H1 (cell line): ENCODE results near the gene PITX3. TPM values are rescaled to one million over a fixed set of nuclear protein-coding genes. Genes with fewer than 3 reads are reported as not detected.

Source experiments
- CTCF ChIA-PET: fragments of 300-600 bp; sonication (Branson Sonifier 250); formaldehyde crosslinking; loops from one replicate; lab custom pipeline; 2021; ENCODE audit not compliant: partially characterized antibody; lab: Charles Lee
- POLR2A ChIA-PET: fragments of 300-600 bp; sonication (Branson Sonifier 250); formaldehyde crosslinking; loops from one replicate; lab custom pipeline; 2021; ENCODE audit warnings: inconsistent platforms; ENCODE audit not compliant: partially characterized antibody; lab: Charles Lee
- DNase-seq, 2 experiments: peaks; one replicate each; pipeline versions ENCODE4 v3.0.0 to v3.0.0-alpha.2; 2010 to 2022; ENCODE audit warnings: low spot score in 2 of 2, low read depth in 1 of 2, mixed read lengths in 1 of 2
- FAIRE-seq: peaks from 2 replicates; lab custom pipeline; 2011; peaks lifted over from hg19 to GRCh38; lab: Jason Lieb, UNC
- H2AFZ ChIP-seq: 2 replicates; pipeline ENCODE4 v1.8.1; 2012; ENCODE audit warnings: low read length, inconsistent platforms
- H2AK5ac ChIP-seq: 2 replicates; pipeline ENCODE4 v1.6.1; 2013; ENCODE audit warnings: low read depth, low read length
- H2BK120ac ChIP-seq: replicated peaks from 2 replicates; pipeline ENCODE3; 2013; ENCODE audit warnings: low read depth, low read length, inconsistent platforms
- H2BK12ac ChIP-seq: 2 replicates; pipeline ENCODE4 v1.6.1; 2013; ENCODE audit warnings: low read depth, low read length
- H2BK15ac ChIP-seq: 2 replicates; pipeline ENCODE4 v1.6.1; 2013; ENCODE audit warnings: low read length
- H2BK20ac ChIP-seq: 2 replicates; pipeline ENCODE4 v1.6.1; 2013; ENCODE audit warnings: low read length
- H2BK5ac ChIP-seq: 2 replicates; pipeline ENCODE4 v1.6.1; 2013; ENCODE audit warnings: low read depth, low read length
- H3K14ac ChIP-seq: 2 replicates; pipeline ENCODE4 v1.6.1; 2013; ENCODE audit warnings: inconsistent platforms; ENCODE audit not compliant: insufficient read length
- H3K18ac ChIP-seq: 2 replicates; pipeline ENCODE4 v1.6.1; 2013; ENCODE audit warnings: low read length; ENCODE audit errors: extremely low read depth
- H3K23ac ChIP-seq: 2 replicates; pipeline ENCODE4 v1.6.1; 2013; ENCODE audit warnings: inconsistent platforms; ENCODE audit not compliant: insufficient read length
- H3K23me2 ChIP-seq: 2 replicates; pipeline ENCODE4 v1.6.1; 2013; ENCODE audit warnings: low read depth, low read length
- H3K27ac ChIP-seq: 2 replicates; pipeline ENCODE4 v1.6.1; 2011; ENCODE audit warnings: low read depth, low read length, inconsistent platforms
- H3K27me3 ChIP-seq, 4 experiments: replicated peaks in 1 of 4; 1 replicate in 1 of 4; 2 replicates in 3 of 4; pipeline versions ENCODE4 v1.6.1 to v1.8.1; 2011 to 2013; ENCODE audit warnings: low read length in 3 of 4, mild to moderate bottlenecking in 3 of 4, inconsistent platforms in 2 of 4, mixed read lengths in 2 of 4, moderate library complexity in 1 of 4; ENCODE audit not compliant: control insufficient read depth in 3 of 4, insufficient read depth in 3 of 4; ENCODE audit errors: extremely low read depth in 1 of 4
- H3K36me3 ChIP-seq, 4 experiments: 2 replicates each; pipeline versions ENCODE4 v1.6.1 to v1.8.1; 2011 to 2013; ENCODE audit warnings: mild to moderate bottlenecking in 4 of 4, low read length in 3 of 4, moderate library complexity in 2 of 4, control low read depth in 1 of 4, inconsistent platforms in 1 of 4; ENCODE audit not compliant: insufficient read depth in 4 of 4, control insufficient read depth in 2 of 4
- H3K4ac ChIP-seq: replicated peaks from 2 replicates; pipeline ENCODE3; 2013; ENCODE audit warnings: low read length, low read depth, mixed read lengths, inconsistent platforms; ENCODE audit not compliant: insufficient read length
- H3K4me1 ChIP-seq, 4 experiments: replicated peaks in 1 of 4; 1 replicate in 1 of 4; 2 replicates in 3 of 4; pipeline versions ENCODE4 v1.6.1 to v1.8.1; 2011 to 2013; ENCODE audit warnings: low read length in 3 of 4, inconsistent platforms in 2 of 4, mixed read lengths in 1 of 4; ENCODE audit not compliant: insufficient read depth in 4 of 4, control insufficient read depth in 3 of 4
- H3K4me2 ChIP-seq, 2 experiments: 2 replicates each; pipeline versions ENCODE4 v1.6.1 to v1.8.1; 2011 to 2013; ENCODE audit warnings: low read depth in 2 of 2, low read length in 2 of 2, control low read depth in 1 of 2, inconsistent platforms in 1 of 2, mild to moderate bottlenecking in 1 of 2; ENCODE audit not compliant: insufficient read depth in 1 of 2
- H3K4me3 ChIP-seq, 4 experiments: fragments of 200-600, 300-600 bp in 1 of 4; sonication (generic), shearing (Covaris generic), sonication (Bioruptor Twin) in 1 of 4; 2 replicates each; pipeline versions ENCODE4 v1.5.1 to v1.8.1; 2011 to 2016; ENCODE audit warnings: low read length in 4 of 4, low read depth in 3 of 4, control low read depth in 2 of 4, inconsistent platforms in 2 of 4, mild to moderate bottlenecking in 2 of 4, mixed read lengths in 1 of 4, moderate library complexity in 1 of 4; ENCODE audit not compliant: insufficient read depth in 2 of 4; ENCODE audit errors: extremely low read depth in 1 of 4
- H3K56ac ChIP-seq: replicated peaks from 2 replicates; pipeline ENCODE3; 2013; ENCODE audit warnings: low read depth, mild to moderate bottlenecking, mixed read lengths, low read length, inconsistent platforms; ENCODE audit not compliant: insufficient read length
- H3K79me1 ChIP-seq: 2 replicates; pipeline ENCODE4 v1.6.1; 2013; ENCODE audit warnings: low read depth, low read length, control low read depth
- H3K79me2 ChIP-seq, 2 experiments: 2 replicates each; pipeline versions ENCODE4 v1.6.1 to v1.8.1; 2012 to 2013; ENCODE audit warnings: low read length in 2 of 2, mild to moderate bottlenecking in 2 of 2, inconsistent platforms in 1 of 2; ENCODE audit not compliant: insufficient read depth in 2 of 2, control insufficient read depth in 1 of 2
- H3K9ac ChIP-seq, 4 experiments: replicated peaks in 1 of 4; 1 replicate in 1 of 4; 2 replicates in 3 of 4; pipeline versions ENCODE4 v1.6.1 to v1.8.1; 2011 to 2013; ENCODE audit warnings: low read depth in 3 of 4, low read length in 3 of 4, control low read depth in 2 of 4, mild to moderate bottlenecking in 2 of 4, moderate library complexity in 2 of 4, inconsistent platforms in 1 of 4; ENCODE audit errors: extremely low read depth in 1 of 4
- H3K9me3 ChIP-seq, 2 experiments: 2 replicates each; pipeline versions ENCODE4 v1.6.1 to v1.8.1; 2012 to 2013; ENCODE audit warnings: mild to moderate bottlenecking in 2 of 2, moderate library complexity in 2 of 2, control low read depth in 1 of 2, inconsistent platforms in 1 of 2, low read depth in 1 of 2, low read length in 1 of 2, mixed read lengths in 1 of 2; ENCODE audit not compliant: insufficient read depth in 2 of 2
- H4K20me1 ChIP-seq, 2 experiments: replicated peaks in 1 of 2; 2 replicates each; pipeline versions ENCODE3 to v1.8.1; 2011 to 2013; ENCODE audit warnings: inconsistent platforms in 2 of 2, low read length in 2 of 2, mild to moderate bottlenecking in 1 of 2; ENCODE audit not compliant: insufficient read depth in 2 of 2, control insufficient read depth in 1 of 2
- H4K5ac ChIP-seq: 2 replicates; pipeline ENCODE4 v1.6.1; 2013; ENCODE audit warnings: low read length, low read depth, mixed read lengths, inconsistent platforms; ENCODE audit not compliant: insufficient read length
- H4K8ac ChIP-seq: 2 replicates; pipeline ENCODE4 v1.8.0; 2013; ENCODE audit warnings: mild to moderate bottlenecking, moderate library complexity, low read length, inconsistent platforms; ENCODE audit not compliant: insufficient read depth; ENCODE audit errors: extremely low read depth
- H4K91ac ChIP-seq: replicated peaks from 2 replicates; pipeline ENCODE3; 2013; ENCODE audit warnings: low read length, mixed read lengths, inconsistent platforms; ENCODE audit not compliant: insufficient read length
- ATF3 ChIP-seq: IDR thresholded peaks from 2 replicates; pipeline ENCODE4 v1.6.1; 2011; ENCODE audit warnings: low read depth, mild to moderate bottlenecking, low read length; ENCODE audit not compliant: insufficient read depth
- BRCA1 ChIP-seq: IDR thresholded peaks from 2 replicates; pipeline ENCODE4 v1.6.1; 2012; ENCODE audit warnings: low read depth, low read length, improper control_type of control experiment
- CBX8 ChIP-seq: fragments of 300-800, 300-1000 bp; sonication (generic); IDR thresholded peaks from 2 replicates; pipeline ENCODE4 v1.7.1; 2016; ENCODE audit warnings: low read depth, low read length, borderline replicate concordance
- EGR1 ChIP-seq: IDR thresholded peaks from 2 replicates; pipeline ENCODE4 v1.6.1; 2011; ENCODE audit warnings: low read depth, low read length, borderline replicate concordance
- GABPA ChIP-seq: IDR thresholded peaks from 2 replicates; pipeline ENCODE4 v1.6.1; 2011; ENCODE audit warnings: mild to moderate bottlenecking, low read length, moderate library complexity, borderline replicate concordance; ENCODE audit not compliant: insufficient read depth
- JUN ChIP-seq: IDR thresholded peaks from 2 replicates; pipeline ENCODE4 v1.6.1; 2011; ENCODE audit warnings: low read depth, mild to moderate bottlenecking, improper control_type of control experiment, low read length
- KDM1A ChIP-seq: fragments of 200-600, 300-600 bp; sonication (generic); IDR thresholded peaks from 2 replicates; pipeline ENCODE4 v1.7.1; 2016; ENCODE audit warnings: mild to moderate bottlenecking, low read length, borderline replicate concordance
- KDM5A ChIP-seq: fragments of 200-600 bp; IDR thresholded peaks from 2 replicates; pipeline ENCODE4 v1.7.1; 2012; ENCODE audit warnings: mild to moderate bottlenecking, low read length, inconsistent platforms, mixed read lengths
- RBBP5 ChIP-seq: IDR thresholded peaks from 2 replicates; pipeline ENCODE4 v1.7.1; 2012; ENCODE audit warnings: low read depth, mild to moderate bottlenecking, inconsistent platforms, low read length, moderate library complexity, borderline replicate concordance
- RNF2 ChIP-seq: fragments of 200-900, 300-1000 bp; sonication (generic); IDR thresholded peaks from 2 replicates; pipeline ENCODE4 v1.7.1; 2016; ENCODE audit warnings: borderline replicate concordance, low read depth, mild to moderate bottlenecking, antibody characterized with exemption, low read length; ENCODE audit not compliant: poor library complexity, severe bottlenecking; ENCODE audit errors: missing control alignments
- SIN3A ChIP-seq, 2 experiments: IDR thresholded peaks in 1 of 2; conservative IDR thresholded peaks in 1 of 2; 2 replicates each; pipeline ENCODE4 v1.6.1; 2011 to 2012; ENCODE audit warnings: low read length in 2 of 2, improper control_type of control experiment in 1 of 2, low read depth in 1 of 2, mild to moderate bottlenecking in 1 of 2
- SP4 ChIP-seq: IDR thresholded peaks from 2 replicates; pipeline ENCODE4 v1.6.1; 2012; ENCODE audit warnings: low read length, inconsistent platforms
- TAF1 ChIP-seq: IDR thresholded peaks from 2 replicates; pipeline ENCODE4 v1.6.1; 2011; ENCODE audit warnings: mild to moderate bottlenecking, low read depth, low read length
- WGBS, 2 experiments: shearing (Covaris generic) in 1 of 2; methylation state at CpG; one replicate each; pipeline versions ENCODE4 v1.1.6 to v1.1.7; 2013 to 2015; ENCODE audit warnings: low lambda C conversion rate in 2 of 2, mixed read lengths in 2 of 2, inconsistent platforms in 1 of 2, low coverage in 1 of 2, missing lambda C conversion rate in 1 of 2; ENCODE audit not compliant: insufficient replicate concordance in 2 of 2, insufficient coverage in 1 of 2, insufficient read length in 1 of 2; ENCODE audit errors: extremely low coverage in 1 of 2, missing lambda C conversion rate in 1 of 2; 5-methylcytosine and 5-hydroxymethylcytosine counted together
- polyA plus RNA-seq, 7 experiments: library from polyadenylated mRNA; depleted of rRNA in 3 of 7; stranded (reverse) in 5 of 7; unstranded in 2 of 7; fragments of >200 nt in 5 of 7; fragments of 200-250 nt in 2 of 7; gene quantifications; 1 replicate in 5 of 7; 2 replicates in 1 of 7; 4 replicates in 1 of 7; pipeline versions ENCODE4 v1.2.1 to v1.2.3, GENCODE V29; 2011 to 2013; ENCODE audit warnings: missing spikeins in 2 of 7, mixed read lengths in 2 of 7
- total RNA-seq: library from RNA; stranded (reverse); fragmentation: NEBNext Ultra II Directional; extraction: Animal tissue kit (Norgen Biotek cat#: 25700); gene quantifications from 2 replicates; pipeline ENCODE4 v1.2.1, GENCODE V29; 2021

The PITX3 gene
- total and polyA plus RNA-seq, 2 of the 8 experiments (the other 6 are each of a cell fraction or from before 2014, with no cell fraction given) = 0.18 to 0.41 TPM

DNA sequence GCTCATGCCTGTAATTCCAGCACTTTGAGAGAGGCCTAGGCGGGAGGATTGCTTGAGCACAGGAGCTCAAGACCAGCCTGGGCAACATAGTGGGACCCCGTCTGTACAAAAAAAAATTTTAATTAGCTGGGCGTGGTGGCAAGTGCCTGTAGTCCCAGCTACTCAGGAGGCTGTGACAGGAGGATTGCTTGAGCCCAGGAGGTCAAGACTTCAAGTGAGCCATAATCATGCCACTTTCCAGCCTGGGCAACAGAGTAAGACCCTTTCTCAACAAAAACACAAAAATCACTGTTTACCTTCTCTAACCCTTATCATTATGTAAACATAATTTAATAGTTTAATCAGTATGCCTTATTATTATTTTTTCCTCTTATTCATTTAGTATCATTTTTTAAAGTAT is 48.5 kb upstream of the PITX3 start:
- H3K27me3 ChIP-seq = no peaks in the 10 kb centered on the region
- ChIA-PET CTCF (interaction anchor here (1.0 to 2.1 kb wide), 4 partner anchors 12 to 58 kb away, joined by 3 to 6 read pairs (median 3); no protein-coding TSS in a partner anchor), POLR2A (no interaction called here)
- H2BK15ac ChIP-seq = no peak overlapping the region
- no peak overlapping the region for H3K4me2 ChIP-seq
- H4K20me1 ChIP-seq = peaks cover 0 to 8% of the 10 kb centered on the region in 2 experiments
- H3K4ac ChIP-seq = no peak overlapping the region
- peaks cover 2% of the 10 kb centered on the region; the same call in 1 of the 2 replicates for H3K79me1 ChIP-seq
- H3K18ac ChIP-seq = no peak overlapping the region
- no peak overlapping the region for H2AK5ac ChIP-seq
- H3K79me2 ChIP-seq = no peaks in the 10 kb centered on the region
- DNase-seq = no peak
- WGBS, 2 experiments = 90% methylated on average over 3 of the region's 3 CpGs; no CpG with 5 or more reads in 1 of the 2 experiments
- no peaks in the 10 kb centered on the region for H3K23me2 ChIP-seq
- no peak overlapping the region for H3K9ac ChIP-seq
- H2BK12ac ChIP-seq = no peak overlapping the region
- H4K8ac ChIP-seq = no peak overlapping the region
- no peaks in the 10 kb centered on the region for H3K9me3 ChIP-seq
- no peak overlapping the region for H3K56ac ChIP-seq
- H2BK120ac ChIP-seq = no peak overlapping the region
- no peak overlapping the region for H3K14ac ChIP-seq
- H2AFZ ChIP-seq = no peak overlapping the region
- no peak overlapping the region for H2BK20ac ChIP-seq
- no peak overlapping the region for H3K27ac ChIP-seq
- no peak overlapping the region for H3K23ac ChIP-seq
- H4K5ac ChIP-seq = no peak overlapping the region
- no peaks in the 10 kb centered on the region for H3K36me3 ChIP-seq
- no peak overlapping the region for H3K4me3 ChIP-seq
- no peak overlapping the region for H4K91ac ChIP-seq
- FAIRE-seq = no peak
- H2BK5ac ChIP-seq = no peak overlapping the region
- no peaks in the 10 kb centered on the region for H3K4me1 ChIP-seq
- TF ChIP-seq ATF3 = no peak
- TF ChIP-seq EGR1 = no peak
- TF ChIP-seq RNF2 = no peak
- TF ChIP-seq KDM5A = no peak
- TF ChIP-seq RBBP5 = no peak
- TF ChIP-seq SIN3A (conservative IDR thresholded peaks at IDR 0.05 in 1 of 2, IDR thresholded peaks at IDR 0.05 in 1 of 2; ENCODE audit: low read depth in 1 of 2, low read length in 2 of 2) = no peak
- no peak for TF ChIP-seq SP4
- no peak for TF ChIP-seq GABPA
- no peak for TF ChIP-seq CBX8
- no peak for TF ChIP-seq KDM1A
- TF ChIP-seq JUN = no peak
- TF ChIP-seq BRCA1 = no peak
- TF ChIP-seq TAF1 = no peak
